HL-60 (cell line): ENCODE data around the gene SDK1.

ENCODE experiments used
- CTCF ChIP-seq: IDR thresholded peaks from one replicate; pipeline ENCODE4 v1.5.1; 2011; ENCODE audit warnings: low read length, control low read depth, inconsistent platforms; ENCODE audit not compliant: insufficient read depth
- GABPA ChIP-seq: IDR thresholded peaks from 2 replicates; pipeline ENCODE4 v1.6.1; 2012; ENCODE audit warnings: low read depth
- POLR2AphosphoS5 ChIP-seq: IDR thresholded peaks from 2 replicates; pipeline ENCODE4 v1.6.1; 2012; ENCODE audit warnings: low read depth
- REST ChIP-seq: IDR thresholded peaks from 2 replicates; pipeline ENCODE4 v1.6.1; 2012; ENCODE audit warnings: low read depth; ENCODE audit not compliant: insufficient replicate concordance
- SPI1 ChIP-seq: IDR thresholded peaks from 2 replicates; pipeline ENCODE4 v1.6.1; 2012; ENCODE audit warnings: low read depth, mild to moderate bottlenecking, borderline replicate concordance

- TF ChIP-seq CTCF, result no peak
- TF ChIP-seq SPI1, result no peak
- no peak for TF ChIP-seq REST
- TF ChIP-seq POLR2AphosphoS5, result no peak
- no peak for TF ChIP-seq GABPA
Measured at GRCh38 chr7:4159761-4160554, 858.9 kb downstream of the SDK1 start.
